PC-3 (cell line): Measurements from ENCODE around the gene RBM33. TPM values are rescaled to one million over a fixed set of nuclear protein-coding genes. Genes with fewer than 3 reads are reported as not detected.

ENCODE experiments used
- ATAC-seq: fragments of 200-7000 bp; cut with Tn5 transposase; 2 replicates; pipeline ENCODE4 v1.9.1; 2020; ENCODE audit warnings: mild to moderate bottlenecking, moderate library complexity
- BruUV-seq: library from RNA; stranded (reverse); fragments of 400-500 nt; replicated peaks from 2 replicates; lab custom pipeline; 2021; lab: Mats Ljungman, UMichigan
- CTCF ChIA-PET: fragments of 300-600 bp; sonication (Branson Sonifier 250); formaldehyde crosslinking; loops from one replicate; lab custom pipeline; 2022; ENCODE audit warnings: antibody characterized with exemption; lab: Charles Lee
- POLR2A ChIA-PET: fragments of 300-600 bp; sonication (Branson Sonifier 250); formaldehyde crosslinking; loops from one replicate; lab custom pipeline; 2022; ENCODE audit warnings: antibody characterized with exemption; ENCODE audit not compliant: unreplicated experiment; lab: Charles Lee
- DNase-seq: peaks from one replicate; pipeline ENCODE4 v3.0.0-alpha.2; 2015
- H2AFZ ChIP-seq: fragments of 300-600 bp; sonication (generic); 2 replicates; pipeline ENCODE4 v1.6.0; 2016; ENCODE audit warnings: antibody characterized with exemption, low read length
- H3F3A ChIP-seq: fragments of 300-600 bp; sonication (generic); one replicate; pipeline ENCODE4 v1.6.0; 2017; ENCODE audit warnings: antibody characterized with exemption, low read length, control low read depth, mild to moderate bottlenecking; ENCODE audit not compliant: unreplicated experiment
- H3K27ac ChIP-seq: fragments of 300-600 bp; sonication (generic); 2 replicates; pipeline ENCODE4 v1.5.1; 2016; ENCODE audit warnings: mild to moderate bottlenecking, low read length
- H3K27me3 ChIP-seq: fragments of 300-600 bp; sonication (generic); 2 replicates; pipeline ENCODE4 v1.6.1; 2016; ENCODE audit warnings: low read length, mixed read lengths
- H3K36me3 ChIP-seq: fragments of 300-600 bp; sonication (generic); 2 replicates; pipeline ENCODE4 v1.6.1; 2016; ENCODE audit warnings: low read depth, mixed run types, low read length, mixed read lengths
- H3K4me1 ChIP-seq: fragments of 300-600 bp; sonication (generic); 2 replicates; pipeline ENCODE4 v1.5.1; 2016; ENCODE audit warnings: low read length; ENCODE audit not compliant: insufficient read depth
- H3K4me2 ChIP-seq: fragments of 300-600 bp; sonication (generic); 2 replicates; pipeline ENCODE4 v1.6.0; 2016; ENCODE audit warnings: low read length
- H3K4me3 ChIP-seq: fragments of 300-600 bp; sonication (generic); 2 replicates; pipeline ENCODE4 v1.5.1; 2016; ENCODE audit warnings: mild to moderate bottlenecking, low read length, mixed read lengths
- H3K79me2 ChIP-seq: fragments of 300-600 bp; sonication (generic); 2 replicates; pipeline ENCODE4 v1.6.1; 2017; ENCODE audit warnings: low read length, mixed read lengths
- H3K9ac ChIP-seq: fragments of 300-600 bp; sonication (generic); 2 replicates; pipeline ENCODE4 v1.6.0; 2016; ENCODE audit warnings: mild to moderate bottlenecking, low read length
- H3K9me2 ChIP-seq: fragments of 300-600 bp; sonication (generic); replicated peaks from 2 replicates; pipeline ENCODE4 v1.6.1; 2016; ENCODE audit warnings: mixed run types, low read length, mixed read lengths
- H3K9me3 ChIP-seq: fragments of 300-600 bp; sonication (generic); 2 replicates; pipeline ENCODE4 v1.6.1; 2016; ENCODE audit warnings: low read length, mixed read lengths
- H4K20me1 ChIP-seq: fragments of 300-600 bp; sonication (generic); 2 replicates; pipeline ENCODE4 v1.6.1; 2016; ENCODE audit warnings: low read length, mixed read lengths
- EZH2 ChIP-seq: fragments of 300-600 bp; sonication (generic); IDR thresholded peaks from one replicate; pipeline ENCODE4 v1.6.1; 2017; ENCODE audit warnings: antibody characterized with exemption, mild to moderate bottlenecking, low read length; ENCODE audit not compliant: unreplicated experiment
- EZH2phosphoT487 ChIP-seq: fragments of 300-600 bp; sonication (generic); IDR thresholded peaks from 2 replicates; pipeline ENCODE4 v1.6.1; 2018; ENCODE audit warnings: mild to moderate bottlenecking, antibody characterized with exemption, low read length, borderline replicate concordance
- intact Hi-C: fragments of 100-400 bp; cut with micrococcal nuclease; formaldehyde crosslinking; loops from 2 replicates; pipeline ENCODE4 v1.9.0; 2023
- total RNA-seq: library from RNA; depleted of rRNA; stranded (reverse); fragments of >200 nt; gene quantifications from 2 replicates; pipeline ENCODE4 v1.2.3, GENCODE V29; 2014
- TF ChIP-seq, protein P1 (sequence below): fragments of 300-600 bp; sonication (generic); conservative IDR thresholded peaks from 2 replicates; pipeline ENCODE4 v1.5.1; 2017; ENCODE audit warnings: antibody characterized with exemption, low read depth, mild to moderate bottlenecking, low read length

Gene RBM33
- total RNA-seq, 1 experiment from 2014 or later, result 25.3 TPM

DNA sequence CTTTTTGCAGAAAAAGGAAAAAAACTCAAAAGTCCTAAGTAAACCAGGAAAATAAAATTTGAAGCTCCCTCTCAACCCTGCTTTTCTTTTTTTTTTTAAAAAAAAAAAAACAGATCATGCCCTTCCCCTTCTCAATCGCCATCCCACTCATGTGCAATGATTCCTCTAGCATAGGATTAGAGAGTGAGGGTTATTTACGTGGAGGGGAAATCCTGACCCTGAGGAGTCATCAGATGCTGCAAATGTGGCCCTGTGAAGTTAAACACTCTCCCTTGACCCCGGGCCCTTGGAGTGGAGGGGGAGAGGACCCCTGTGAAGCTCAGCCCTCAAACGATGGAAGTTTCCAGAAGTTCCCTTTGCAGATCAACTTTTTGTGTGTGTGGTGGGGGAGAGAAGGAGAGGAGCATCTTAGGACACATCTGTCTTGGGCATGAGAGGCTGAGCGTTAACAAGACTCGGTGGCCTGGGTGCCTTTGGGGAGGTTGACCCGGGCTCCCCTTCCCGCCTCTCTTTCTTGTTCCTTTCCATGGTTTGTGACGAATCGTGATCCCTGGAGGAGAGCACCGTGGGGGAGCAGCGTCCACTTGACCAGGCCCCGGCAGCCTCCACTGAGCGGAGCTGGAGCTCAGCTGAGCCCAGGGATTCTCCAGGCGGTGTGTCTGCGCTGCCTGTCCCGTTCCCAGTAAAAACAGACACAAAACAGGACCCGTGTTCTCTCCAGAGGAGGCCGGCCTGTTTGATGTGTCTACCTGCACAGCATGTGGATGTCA, 169.3 kb downstream of the RBM33 start:
- BruUV-seq, result no TSS peak
- H4K20me1 ChIP-seq, result no peaks in the 10 kb centered on the region

DNA sequence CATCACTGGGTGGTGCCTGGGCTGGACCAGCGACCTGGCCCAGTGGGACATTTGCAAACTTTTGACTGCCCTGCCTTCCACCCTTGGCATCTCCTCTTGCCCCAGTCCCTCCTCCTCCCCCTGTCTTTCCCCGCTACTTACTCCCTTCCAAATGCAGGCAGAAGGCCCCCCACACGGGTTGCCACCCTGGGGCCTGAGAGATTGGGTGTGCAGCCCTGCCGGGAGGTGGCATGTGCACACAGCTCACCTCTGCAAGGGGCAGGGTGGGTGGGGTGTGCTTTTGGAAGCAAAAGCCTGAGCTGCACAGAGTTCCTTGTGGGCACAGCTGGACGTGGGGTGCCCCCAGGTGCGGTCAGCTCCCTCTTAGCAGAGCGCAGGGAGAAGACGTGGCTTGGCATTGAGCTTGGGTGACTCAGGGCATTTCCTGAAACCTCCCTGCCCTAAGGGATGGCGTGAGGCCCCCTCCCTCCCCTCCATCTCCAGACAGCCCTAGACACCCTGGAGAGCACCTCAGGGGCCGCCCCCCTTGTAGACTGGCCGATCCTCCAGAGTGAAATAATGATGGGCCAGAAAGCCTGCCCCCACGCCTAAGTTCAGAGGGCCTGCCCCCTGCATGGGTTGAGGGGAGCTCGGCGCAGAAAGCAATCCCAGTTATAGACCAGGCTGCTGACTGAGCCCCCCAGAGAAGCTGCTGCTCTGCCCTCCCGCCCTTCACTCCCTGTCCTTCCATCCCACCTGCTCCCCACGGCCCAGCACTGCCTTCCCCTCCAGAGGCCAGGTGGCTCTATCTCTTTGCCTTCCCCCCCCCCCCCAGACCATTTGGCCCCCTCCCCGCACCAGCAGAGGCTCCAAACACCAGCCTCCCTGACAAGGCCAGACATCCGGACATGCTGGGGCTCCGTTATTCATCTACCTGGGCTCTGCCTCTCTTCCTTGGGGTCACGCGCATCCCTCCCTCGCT, 170.1 kb downstream of the RBM33 start:
- DNase-seq, result peak; percentile 59
- Histone ChIP-seq H3K36me3 (no peaks in the 10 kb centered on the region), H3F3A (no peaks in the 10 kb centered on the region), H3K4me3 (no peak overlapping the region), H3K4me1 (peaks cover 21% of the 10 kb centered on the region), H3K79me2 (no peaks in the 10 kb centered on the region), H2AFZ (no peak overlapping the region), H3K27ac (no peak overlapping the region), H4K20me1 (no peaks in the 10 kb centered on the region), H3K4me2 (peak overlapping the region; percentile 51; the same call in 1 of the 2 replicates), H3K9me2 (no peaks in the 10 kb centered on the region), H3K9me3 (no peaks in the 10 kb centered on the region), H3K27me3 (peaks cover 37% of the 10 kb centered on the region), H3K9ac (no peak overlapping the region)
- ATAC-seq, result peak; percentile 61
- intact Hi-C loops, result loop anchor here (1.0 to 5.0 kb wide), 4 partner anchors 138 to 342 kb away; no protein-coding TSS in a partner anchor
- CTCF ChIA-PET, result interaction anchor here (0.6 to 1.7 kb wide), 4 partner anchors 71 to 711 kb away, joined by 3 to 8 read pairs (median 3); no protein-coding TSS in a partner anchor
- TF ChIP-seq EZH2phosphoT487 (no peak), EZH2 (no peak)
- TF ChIP-seq, protein P1, sequence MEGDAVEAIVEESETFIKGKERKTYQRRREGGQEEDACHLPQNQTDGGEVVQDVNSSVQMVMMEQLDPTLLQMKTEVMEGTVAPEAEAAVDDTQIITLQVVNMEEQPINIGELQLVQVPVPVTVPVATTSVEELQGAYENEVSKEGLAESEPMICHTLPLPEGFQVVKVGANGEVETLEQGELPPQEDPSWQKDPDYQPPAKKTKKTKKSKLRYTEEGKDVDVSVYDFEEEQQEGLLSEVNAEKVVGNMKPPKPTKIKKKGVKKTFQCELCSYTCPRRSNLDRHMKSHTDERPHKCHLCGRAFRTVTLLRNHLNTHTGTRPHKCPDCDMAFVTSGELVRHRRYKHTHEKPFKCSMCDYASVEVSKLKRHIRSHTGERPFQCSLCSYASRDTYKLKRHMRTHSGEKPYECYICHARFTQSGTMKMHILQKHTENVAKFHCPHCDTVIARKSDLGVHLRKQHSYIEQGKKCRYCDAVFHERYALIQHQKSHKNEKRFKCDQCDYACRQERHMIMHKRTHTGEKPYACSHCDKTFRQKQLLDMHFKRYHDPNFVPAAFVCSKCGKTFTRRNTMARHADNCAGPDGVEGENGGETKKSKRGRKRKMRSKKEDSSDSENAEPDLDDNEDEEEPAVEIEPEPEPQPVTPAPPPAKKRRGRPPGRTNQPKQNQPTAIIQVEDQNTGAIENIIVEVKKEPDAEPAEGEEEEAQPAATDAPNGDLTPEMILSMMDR, result no peak
- BruUV-seq, result no TSS peak
- POLR2A ChIA-PET, result interaction anchor here (0.6 kb wide), 1 partner anchor 105 kb away, joined by 3 read pairs; no protein-coding TSS in a partner anchor

More for the DNA sequence above, 169.3 kb downstream of the RBM33 start:
- ATAC-seq (no peak), DNase-seq (no peak)
- Histone ChIP-seq H3K9me2 (no peaks in the 10 kb centered on the region), H3F3A (no peaks in the 10 kb centered on the region), H3K79me2 (no peaks in the 10 kb centered on the region), H3K4me3 (no peak overlapping the region), H3K27ac (no peak overlapping the region), H3K4me1 (peaks cover 26% of the 10 kb centered on the region), H3K4me2 (no peak overlapping the region), H3K9me3 (no peaks in the 10 kb centered on the region), H3K36me3 (no peaks in the 10 kb centered on the region), H3K9ac (no peak overlapping the region), H3K27me3 (peaks cover 46% of the 10 kb centered on the region), H2AFZ (no peak overlapping the region)
- intact Hi-C loops, result loop anchor here (5.0 kb wide), 1 partner anchor 149 kb away; no protein-coding TSS in a partner anchor
- TF ChIP-seq, protein P1, result no peak
- no peak for TF ChIP-seq EZH2phosphoT487
- no peak for TF ChIP-seq EZH2
- POLR2A ChIA-PET, result no interaction called here
- CTCF ChIA-PET, result interaction anchor here (0.6 to 1.7 kb wide), 3 partner anchors 138 to 712 kb away, joined by 3 to 8 read pairs (median 3); no protein-coding TSS in a partner anchor
